ENCODE measurements around the gene ANKRD24.
"Not testable (repeated sequence)": the region's sequence is repeated elsewhere in the genome, so short reads cannot be mapped to it uniquely, and the experiment has no call there.

Gene ANKRD24

GRCh38 chr19:4225885-4226284 is 43.4 kb downstream of the ANKRD24 start:
- DNase-seq (ENCODE audit: low read depth), result no peak
- TF ChIP-seq, protein P1, sequence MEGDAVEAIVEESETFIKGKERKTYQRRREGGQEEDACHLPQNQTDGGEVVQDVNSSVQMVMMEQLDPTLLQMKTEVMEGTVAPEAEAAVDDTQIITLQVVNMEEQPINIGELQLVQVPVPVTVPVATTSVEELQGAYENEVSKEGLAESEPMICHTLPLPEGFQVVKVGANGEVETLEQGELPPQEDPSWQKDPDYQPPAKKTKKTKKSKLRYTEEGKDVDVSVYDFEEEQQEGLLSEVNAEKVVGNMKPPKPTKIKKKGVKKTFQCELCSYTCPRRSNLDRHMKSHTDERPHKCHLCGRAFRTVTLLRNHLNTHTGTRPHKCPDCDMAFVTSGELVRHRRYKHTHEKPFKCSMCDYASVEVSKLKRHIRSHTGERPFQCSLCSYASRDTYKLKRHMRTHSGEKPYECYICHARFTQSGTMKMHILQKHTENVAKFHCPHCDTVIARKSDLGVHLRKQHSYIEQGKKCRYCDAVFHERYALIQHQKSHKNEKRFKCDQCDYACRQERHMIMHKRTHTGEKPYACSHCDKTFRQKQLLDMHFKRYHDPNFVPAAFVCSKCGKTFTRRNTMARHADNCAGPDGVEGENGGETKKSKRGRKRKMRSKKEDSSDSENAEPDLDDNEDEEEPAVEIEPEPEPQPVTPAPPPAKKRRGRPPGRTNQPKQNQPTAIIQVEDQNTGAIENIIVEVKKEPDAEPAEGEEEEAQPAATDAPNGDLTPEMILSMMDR (IDR thresholded peaks at IDR 0.05; ENCODE audit: low read depth, low read length, missing control alignments), result no peak
- no peak overlapping the region for H3K4me3 ChIP-seq (ENCODE audit: low read depth, low read length)

DNA sequence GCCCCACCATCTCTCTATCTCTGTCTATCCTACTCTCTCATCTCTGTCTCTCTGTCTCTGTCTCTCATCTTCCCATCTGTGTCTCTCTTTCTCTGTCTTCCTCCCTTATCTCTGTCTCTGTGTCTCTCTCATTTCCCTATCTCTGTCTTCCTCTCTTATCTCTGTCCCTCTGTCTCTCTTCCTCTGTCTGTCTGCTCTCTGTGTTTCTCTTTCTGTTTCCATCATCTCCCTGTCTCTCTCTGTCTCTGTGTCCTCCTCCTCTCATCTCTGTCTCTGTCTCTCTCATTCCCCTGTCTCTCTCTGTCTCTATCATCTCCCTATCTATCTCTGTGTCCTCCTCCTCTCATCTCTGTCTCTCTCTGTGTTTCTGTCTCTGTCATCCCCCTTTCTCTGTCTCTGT is 45.3 kb downstream of the ANKRD24 start:
- no peak for DNase-seq (ENCODE audit: low read depth)
- TF ChIP-seq, protein P1 (IDR thresholded peaks at IDR 0.05; ENCODE audit: low read depth, low read length, missing control alignments), result no peak
- H3K4me3 ChIP-seq (ENCODE audit: low read depth, low read length), result peak overlapping the region; percentile 83; the same call in 1 of the 2 replicates

GRCh38 chr19:4228765-4229178 is 46.3 kb downstream of the ANKRD24 start:
- no peak for DNase-seq (ENCODE audit: low read depth)
- H3K4me3 ChIP-seq (ENCODE audit: low read depth, low read length), result peak overlapping the region; percentile 83
- TF ChIP-seq, protein P1 (IDR thresholded peaks at IDR 0.05; ENCODE audit: low read depth, low read length, missing control alignments), result no peak

- peak; percentile 65 for DNase-seq (ENCODE audit: low read depth)
- H3K4me3 ChIP-seq (ENCODE audit: low read depth, low read length), result peak within 1 kb of the TSS; percentile 83
These were observed 46.9 kb downstream of the ANKRD24 start, which contains the start of gene EBI3 for GRCh38 chr19:4229179-4229931. Gene EBI3 (plus strand): TSS chr19:4229523. CDS start chr19:4229551, 28 bp downstream.

DNA sequence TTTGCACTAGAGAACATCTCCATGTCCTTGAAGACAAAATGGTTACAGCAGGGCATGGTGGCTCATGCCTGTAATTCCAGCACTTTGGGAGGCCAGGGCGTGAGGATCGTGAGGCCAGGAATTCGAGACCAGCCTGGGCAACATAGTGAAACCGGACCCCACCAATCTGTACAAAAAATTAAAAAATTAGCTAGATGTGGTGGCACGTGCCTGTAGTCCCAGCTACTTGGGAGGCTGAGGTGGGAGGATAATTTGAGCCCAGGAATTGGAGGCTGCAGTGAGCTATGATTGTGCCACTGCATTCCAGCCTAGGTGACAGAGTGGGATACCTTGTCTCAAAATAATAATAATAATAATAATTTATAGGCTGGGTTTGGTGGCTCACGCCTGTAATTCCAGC is 47.7 kb downstream of the ANKRD24 start:
- peak overlapping the region; percentile 83 for H3K4me3 ChIP-seq (ENCODE audit: low read depth, low read length)

More at GRCh38 chr19:4229179-4229931, 46.9 kb downstream of the ANKRD24 start, which contains the start of gene EBI3:
- TF ChIP-seq, protein P1 (IDR thresholded peaks at IDR 0.05; ENCODE audit: low read depth, low read length, missing control alignments), result no peak

DNA sequence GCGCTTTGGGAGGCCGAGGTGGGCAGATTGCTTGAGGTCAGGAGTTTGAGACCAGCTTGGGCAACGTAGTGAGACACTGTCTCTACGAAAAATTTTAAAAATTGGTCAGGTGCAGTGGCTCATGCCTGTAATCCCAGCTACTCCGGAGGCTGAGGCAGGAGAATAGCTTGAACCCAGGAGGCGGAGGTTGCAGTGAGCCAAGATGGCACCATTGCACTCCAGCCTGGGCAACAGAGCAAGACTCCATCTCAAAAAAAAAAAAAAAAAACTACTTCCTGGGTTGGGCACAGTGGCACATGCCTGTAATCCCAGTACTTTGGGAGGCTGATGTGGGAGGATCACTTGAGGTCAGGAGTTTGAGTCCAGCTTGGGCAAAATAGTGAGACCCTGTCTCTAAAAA is 49.0 kb downstream of the ANKRD24 start:
- DNase-seq (ENCODE audit: low read depth), result not testable (repeated sequence)
- H3K4me3 ChIP-seq (ENCODE audit: low read depth, low read length), result peak overlapping the region; percentile 83; the same call in 1 of the 2 replicates

More for the DNA sequence above, 47.7 kb downstream of the ANKRD24 start:
- not testable (repeated sequence) for DNase-seq (ENCODE audit: low read depth)

DNA sequence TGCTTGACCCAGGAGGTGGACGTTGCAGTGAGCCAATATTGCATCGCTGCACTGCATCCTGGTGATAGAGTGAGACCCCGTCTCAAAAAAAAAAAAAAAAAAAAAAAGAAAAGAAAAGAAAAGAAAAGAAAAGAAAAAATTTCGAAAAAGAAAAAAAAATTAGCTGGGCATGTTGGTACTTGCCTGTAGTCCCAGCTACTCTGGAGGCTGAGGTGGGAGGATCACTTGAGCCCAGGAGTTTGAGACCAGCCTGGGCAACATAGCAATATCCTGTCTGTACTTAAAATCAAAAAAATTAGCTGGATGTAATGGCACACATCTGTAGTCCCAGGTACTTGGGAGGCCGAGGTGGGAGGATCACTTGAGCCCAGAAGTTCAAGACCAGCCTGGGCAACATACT is 49.6 kb downstream of the ANKRD24 start:
- DNase-seq (ENCODE audit: low read depth); H3K4me3 ChIP-seq (ENCODE audit: low read depth, low read length): not testable (repeated sequence)

- H3K4me3 ChIP-seq (ENCODE audit: low read depth, low read length), result peak overlapping the region; percentile 12
- TF ChIP-seq, protein P1 (IDR thresholded peaks at IDR 0.05; ENCODE audit: low read depth, low read length, missing control alignments), result no peak
- no peak for DNase-seq (ENCODE audit: low read depth)
These were observed 50.3 kb downstream of the ANKRD24 start for GRCh38 chr19:4232614-4233281.

Measured in GM12864 (cell line).